HG02678 (cell line): ENCODE measurements around the gene DNAJB6.

Source experiments
- ATAC-seq: cut with Tn5 transposase; IDR thresholded peaks from one replicate; pipeline ENCODE4 v1.9.1; 2021; ENCODE audit warnings: mild to moderate bottlenecking, moderate library complexity; ENCODE audit not compliant: unreplicated experiment

Gene DNAJB6

DNA sequence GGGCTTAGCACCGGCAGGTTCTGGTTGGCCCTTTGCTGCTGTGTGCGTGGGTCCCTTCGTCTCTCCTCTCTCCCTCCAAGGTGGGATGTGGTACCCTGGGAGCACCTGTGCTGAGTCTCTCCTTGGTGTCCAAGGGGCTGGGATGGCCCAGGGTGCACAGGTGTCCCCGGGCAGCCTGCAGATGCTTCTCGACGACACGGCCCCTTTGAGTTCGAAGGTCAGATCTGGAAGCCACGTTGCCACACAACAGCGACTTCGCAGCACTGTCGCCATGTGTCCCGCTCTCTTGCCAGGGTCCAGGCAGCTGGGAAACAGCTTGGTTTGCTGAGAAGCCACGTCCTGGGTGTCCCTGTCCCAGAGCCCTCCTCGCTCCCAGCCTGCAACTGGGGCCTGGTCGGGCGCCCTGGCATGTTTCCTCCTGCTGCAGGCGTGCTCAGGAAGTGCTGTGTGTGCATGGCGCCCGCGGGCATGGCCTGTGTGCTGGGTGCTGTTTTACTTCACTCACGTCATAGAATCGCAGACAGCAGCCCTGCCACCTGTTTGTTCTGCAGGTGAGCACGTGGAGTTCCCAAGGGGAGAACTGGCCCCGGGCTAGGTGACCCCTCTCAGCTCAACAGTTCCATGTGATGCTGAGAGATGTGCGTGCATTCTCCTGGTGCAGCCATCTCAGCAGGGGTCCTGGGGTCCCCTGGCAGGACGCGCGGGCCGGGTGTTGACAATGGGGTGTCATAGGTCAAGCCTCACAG lies 70.9 kb downstream of the DNAJB6 start:
- ATAC-seq = no peak

DNA sequence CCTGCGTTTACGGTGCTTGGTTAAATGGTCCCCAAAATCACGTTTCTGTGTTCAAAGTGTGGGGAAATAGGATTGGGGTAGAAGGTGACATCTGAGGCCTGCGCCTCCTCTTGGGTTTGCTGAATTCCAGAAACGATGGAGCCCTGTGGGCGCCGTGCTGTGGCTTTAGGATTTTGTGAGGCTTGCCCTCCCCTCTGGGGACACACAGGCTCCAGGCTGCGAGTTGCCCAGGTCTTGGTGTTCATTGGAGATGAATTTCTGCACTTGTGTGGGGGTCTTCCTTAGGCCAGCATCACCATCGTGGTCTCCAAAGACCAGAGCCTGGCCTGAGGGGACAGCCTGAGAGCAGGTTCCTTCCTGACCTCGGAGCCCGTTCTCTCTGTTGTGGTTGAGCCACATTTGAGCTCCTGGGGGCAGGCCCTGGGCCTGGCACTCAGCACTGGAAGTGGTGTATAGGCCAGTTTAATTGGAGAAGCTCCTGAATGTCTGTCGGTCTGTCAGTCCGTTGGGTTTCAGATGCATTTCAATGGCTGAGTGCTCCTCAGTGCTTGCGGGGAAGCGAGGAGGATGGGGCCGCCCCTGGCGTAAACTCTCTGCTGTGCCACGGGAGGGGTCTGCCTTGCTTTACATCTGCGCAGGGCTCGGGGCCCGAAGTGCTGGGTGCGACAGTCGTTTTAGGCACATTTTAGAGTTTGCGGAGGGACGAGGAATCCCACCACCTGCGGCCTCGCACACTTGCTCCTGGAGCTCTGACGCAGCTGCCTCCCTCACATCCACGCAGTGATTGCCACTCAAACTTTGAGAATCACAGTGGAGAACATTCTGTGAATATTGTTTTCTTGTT lies 71.7 kb downstream of the DNAJB6 start:
- no peak for ATAC-seq

DNA sequence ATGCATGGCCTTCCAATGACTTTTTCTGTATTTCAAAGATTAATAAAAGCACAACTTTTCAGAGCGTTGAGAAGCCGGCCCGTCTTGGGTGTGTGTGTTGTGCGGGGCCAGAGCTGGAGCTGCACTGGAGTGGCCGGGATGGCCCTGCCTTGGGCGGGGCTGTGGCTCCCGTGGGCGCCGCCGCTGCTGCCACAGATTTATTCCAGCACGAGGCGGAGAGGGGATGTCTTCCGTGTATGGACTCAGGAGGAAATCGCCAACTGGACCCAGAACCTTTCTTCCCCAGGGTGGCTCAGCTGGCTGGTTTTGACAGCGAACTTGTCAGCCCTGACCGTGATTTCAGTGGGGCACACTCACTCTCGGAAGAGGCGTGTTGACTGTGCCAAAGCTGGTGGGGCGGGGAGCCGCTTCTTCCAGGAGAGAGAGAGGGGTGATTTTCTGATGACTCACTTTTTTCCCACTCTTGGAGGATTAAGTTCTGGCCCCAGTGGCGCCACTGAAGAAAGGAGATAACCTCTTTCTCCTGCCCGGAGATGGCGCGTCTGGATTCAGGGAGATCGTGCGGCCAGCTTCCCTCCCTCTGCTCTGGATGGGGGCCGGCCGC lies 72.4 kb downstream of the DNAJB6 start:
- ATAC-seq = no peak

DNA sequence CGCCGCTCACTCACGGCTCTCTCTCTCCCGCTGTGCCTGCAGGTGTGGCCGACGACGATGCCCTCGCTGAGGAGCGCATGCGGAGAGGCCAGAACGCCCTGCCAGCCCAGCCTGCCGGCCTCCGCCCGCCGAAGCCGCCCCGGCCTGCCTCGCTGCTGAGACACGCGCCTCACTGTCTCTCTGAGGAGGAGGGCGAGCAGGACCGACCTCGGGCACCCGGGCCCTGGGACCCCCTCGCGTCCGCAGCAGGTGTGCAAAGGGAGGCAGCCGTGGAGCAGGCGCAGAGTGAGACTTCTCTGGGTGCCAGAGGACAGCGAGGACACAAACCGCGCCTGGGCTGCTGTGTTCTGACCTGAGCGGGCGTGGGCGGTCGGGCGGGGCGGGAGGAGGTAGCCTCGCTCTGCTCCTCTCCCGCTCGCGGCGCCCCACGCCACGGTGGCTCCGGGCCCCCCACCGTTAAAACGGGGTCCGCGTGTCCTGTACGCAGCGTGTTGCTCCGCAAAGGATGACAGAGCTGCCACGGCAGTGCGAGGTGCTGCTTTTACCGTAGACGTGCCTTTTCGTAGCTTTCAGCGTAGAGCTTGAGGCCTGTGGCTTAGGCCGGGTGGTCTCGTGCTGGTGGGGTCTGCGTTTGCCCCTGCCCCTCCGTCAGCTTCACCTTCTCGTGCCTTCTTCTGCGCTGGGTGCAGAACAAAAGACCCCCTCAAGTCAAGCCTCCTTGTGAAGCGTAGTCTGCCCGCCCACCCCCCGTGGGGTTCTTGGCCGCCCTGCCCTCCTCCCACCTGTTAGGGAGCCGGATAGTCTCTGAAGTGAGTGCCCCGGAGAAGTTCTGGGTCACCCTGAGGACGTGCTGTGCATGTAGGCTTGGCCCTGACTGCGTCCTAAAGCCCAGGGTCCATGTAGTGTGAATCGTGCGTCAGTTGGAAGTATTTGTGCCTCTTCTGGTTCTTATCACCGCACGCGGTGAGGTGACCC lies 73.2 kb downstream of the DNAJB6 start:
- no peak for ATAC-seq

DNA sequence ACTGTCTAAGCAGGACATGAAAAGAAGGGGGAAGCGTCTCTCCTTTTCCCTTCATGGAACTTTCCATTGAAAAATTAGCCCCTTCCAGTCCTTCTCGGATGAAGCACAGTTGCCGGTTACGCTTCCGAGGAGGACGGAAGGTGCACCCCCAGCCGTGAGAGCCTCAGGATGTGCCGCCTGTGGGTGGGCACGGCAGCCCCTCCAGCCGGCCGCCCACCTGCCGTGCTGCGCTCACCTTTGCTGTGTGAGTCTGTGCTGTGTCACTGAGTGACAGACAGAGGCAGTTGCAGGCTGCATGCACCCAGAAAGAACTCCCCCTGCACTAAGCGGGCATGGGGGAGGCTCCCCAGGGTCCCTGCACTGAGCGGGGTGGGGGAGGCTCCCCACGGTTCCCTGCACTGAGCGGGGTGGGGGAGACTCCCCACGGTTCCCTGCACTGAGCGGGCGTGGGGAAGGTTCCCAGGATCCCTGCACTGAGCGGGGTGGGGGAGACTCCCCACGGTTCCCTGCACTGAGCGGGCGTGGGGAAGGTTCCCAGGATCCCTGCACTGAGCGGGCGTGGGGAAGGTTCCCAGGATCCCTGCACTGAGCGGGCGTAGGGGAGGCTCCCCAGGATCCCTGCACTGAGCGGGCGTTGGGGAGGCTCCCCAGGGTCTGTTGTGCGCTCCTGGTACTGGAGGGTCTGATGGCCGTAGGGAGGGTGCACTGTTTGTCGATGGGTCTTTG lies 74.2 kb downstream of the DNAJB6 start:
- no peak for ATAC-seq

DNA sequence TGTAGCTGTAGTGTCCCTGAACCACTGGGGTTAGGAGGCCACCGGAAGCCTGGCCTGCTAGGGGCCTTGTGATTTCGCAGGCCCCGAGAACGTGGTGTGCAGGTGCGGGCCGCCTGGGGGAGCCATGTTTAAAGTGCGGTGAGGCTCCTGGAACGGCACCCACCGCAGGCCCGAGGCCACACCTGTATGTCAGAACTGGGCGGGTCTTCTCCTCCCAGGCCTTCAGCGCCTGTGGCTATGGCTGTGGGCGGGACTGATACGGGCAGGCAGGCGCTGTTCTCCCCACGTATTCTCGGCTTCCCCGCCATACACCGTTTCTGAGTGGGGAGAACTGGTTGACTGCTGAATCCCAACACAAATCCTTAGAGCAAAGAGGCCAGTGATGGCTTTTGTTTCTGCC lies 74.8 kb downstream of the DNAJB6 start:
- no peak for ATAC-seq

DNA sequence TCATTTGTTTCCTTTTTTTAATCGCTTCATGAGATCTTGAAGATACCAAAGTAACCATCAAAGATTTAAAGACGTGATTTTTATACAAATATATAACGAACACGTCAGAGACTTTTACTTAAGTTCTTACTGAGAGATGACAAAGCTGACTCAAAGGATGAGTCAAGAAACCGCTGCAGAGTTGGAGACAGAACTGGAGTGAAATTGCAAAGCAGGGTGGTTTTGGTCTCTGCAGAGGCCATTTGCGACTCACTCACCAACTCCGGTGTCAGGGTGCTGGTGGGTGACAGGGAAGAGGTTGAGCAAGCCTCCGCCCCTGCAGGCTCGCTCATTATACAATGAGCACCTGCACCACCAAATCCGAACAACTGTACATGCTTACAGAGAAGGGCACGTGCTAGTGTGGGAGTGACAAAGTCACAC lies 75.2 kb downstream of the DNAJB6 start:
- ATAC-seq = no peak

DNA sequence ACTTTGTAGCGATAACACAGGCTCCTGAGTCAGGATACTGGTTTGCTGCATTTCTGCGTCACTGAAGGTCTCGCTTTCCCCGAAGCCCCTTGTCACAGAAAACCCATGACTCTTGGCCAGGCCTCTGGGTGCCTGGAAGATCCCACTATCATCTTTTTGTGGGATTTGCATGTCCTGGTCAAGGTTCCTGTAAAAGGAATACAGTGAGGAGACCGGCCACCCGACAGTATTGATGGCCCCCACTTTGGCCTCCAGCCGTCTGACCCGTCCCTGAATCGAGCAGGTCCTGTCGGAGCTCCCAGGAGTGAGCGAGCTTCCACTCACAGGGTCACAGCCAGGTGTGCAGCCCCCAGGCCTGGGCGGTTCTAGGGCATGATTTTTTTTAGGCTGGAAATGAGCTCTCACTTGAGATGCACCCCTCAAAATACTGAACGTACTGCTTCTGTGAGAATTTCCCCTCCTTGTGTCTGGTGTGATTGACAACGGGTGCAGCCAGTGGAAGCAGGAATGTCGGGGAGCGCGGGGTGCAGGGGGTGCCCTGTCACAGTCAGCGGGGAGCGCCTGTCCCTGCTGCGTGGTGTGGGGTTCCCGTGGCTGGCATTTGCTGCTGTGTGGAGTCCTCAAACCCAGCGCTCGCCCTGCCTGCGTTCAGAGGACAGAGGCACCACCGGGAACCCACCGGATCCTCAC lies 75.8 kb downstream of the DNAJB6 start:
- no peak for ATAC-seq

DNA sequence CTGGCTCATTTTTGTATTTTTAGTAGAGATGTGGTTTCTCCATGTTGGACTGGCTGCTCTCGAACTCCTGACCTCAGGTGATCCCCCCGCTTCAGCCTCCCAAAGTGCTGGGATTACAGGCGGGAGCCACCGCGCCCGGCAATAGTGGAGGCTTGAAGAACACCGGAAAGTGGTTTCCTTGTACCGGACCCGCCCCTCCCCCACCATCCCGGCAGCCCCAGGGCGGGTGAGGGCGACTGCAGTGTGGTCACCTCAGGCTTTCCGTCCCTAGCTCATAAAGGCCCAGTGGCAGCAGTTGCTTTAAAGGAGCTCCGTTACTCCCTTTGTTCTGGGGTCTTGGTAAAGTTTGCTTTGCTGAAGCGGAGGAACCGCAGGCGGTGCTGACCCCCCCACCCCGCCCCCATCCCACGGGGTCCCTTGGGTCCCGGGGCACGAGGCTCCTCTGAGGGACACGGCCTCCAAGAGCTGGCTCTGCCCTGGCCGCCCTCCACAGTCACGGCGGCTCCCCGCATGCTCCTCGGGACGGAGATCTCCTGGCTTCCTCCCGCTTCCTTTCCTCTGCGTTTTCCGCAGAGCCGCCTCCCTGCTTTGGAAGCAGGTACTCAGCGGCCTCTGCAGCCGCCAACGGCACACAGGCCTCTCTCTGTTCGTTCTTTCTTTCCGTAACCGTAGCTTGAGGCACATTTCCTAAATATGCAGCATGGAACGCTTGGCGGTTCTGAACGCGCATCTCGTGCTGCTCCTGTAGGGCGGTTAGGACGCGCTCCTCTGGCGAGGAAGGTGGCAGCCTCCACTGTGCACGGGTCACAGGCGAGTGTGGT lies 77.3 kb downstream of the DNAJB6 start:
- no peak for ATAC-seq

DNA sequence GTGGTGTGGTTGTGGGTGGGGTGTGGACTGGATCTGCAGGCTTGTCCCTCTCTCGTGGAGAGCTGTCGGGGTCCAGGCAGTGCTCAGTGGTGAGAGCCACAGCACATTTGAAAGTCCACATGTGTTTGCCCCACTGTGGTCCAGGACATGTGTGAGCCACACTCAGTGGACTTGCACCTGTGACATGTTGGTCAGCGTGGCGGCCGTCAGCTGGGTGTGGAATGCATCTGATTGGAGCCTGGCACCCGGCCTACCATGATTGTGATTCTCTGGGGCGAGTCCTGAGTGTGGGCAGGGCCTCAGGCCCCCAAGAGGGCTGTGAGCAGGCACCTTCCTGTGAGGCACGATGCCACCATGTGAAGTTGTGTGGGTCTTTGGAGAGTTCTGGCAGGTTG lies 77.9 kb downstream of the DNAJB6 start:
- no peak for ATAC-seq

DNA sequence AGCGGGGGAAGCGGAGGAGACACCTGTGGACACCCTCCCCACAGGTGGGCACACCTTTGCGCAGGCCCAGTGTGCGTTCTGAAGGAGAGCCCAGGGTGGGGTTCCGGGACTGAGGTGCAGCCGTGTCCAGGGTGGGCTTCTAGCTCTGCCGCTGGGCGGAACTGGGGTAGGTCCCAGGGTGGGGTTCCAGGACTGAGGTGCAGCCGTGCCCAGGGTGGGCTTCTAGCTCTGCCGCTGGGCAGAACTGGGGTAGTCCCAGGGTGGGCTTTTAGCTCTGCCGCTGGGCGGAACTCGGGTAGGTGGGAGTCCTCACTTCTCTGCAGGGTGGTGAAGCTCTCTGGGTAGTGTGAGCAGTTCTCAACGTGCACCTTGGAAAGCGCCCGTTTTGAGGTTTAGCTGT lies 78.7 kb downstream of the DNAJB6 start:
- no peak for ATAC-seq

DNA sequence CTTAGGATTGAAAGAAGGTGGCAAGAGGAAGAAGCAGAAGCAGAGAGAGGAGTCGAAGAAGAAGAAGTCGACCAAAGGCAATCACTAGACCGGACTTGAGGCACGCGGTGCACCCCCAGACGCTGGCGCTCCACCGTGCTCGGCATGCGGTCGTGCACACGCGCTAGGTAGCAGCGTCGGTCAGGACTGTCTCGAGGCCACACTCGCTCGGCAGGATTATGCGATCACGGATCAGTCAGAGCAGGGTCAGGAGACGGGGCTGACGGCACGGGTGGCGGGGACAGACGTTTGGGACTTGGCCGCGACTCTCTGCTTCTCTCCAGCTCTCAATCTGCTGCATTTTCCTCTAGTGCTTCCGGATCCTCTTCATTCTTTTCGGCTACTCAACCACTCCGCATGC lies 79.2 kb downstream of the DNAJB6 start:
- no peak for ATAC-seq

DNA sequence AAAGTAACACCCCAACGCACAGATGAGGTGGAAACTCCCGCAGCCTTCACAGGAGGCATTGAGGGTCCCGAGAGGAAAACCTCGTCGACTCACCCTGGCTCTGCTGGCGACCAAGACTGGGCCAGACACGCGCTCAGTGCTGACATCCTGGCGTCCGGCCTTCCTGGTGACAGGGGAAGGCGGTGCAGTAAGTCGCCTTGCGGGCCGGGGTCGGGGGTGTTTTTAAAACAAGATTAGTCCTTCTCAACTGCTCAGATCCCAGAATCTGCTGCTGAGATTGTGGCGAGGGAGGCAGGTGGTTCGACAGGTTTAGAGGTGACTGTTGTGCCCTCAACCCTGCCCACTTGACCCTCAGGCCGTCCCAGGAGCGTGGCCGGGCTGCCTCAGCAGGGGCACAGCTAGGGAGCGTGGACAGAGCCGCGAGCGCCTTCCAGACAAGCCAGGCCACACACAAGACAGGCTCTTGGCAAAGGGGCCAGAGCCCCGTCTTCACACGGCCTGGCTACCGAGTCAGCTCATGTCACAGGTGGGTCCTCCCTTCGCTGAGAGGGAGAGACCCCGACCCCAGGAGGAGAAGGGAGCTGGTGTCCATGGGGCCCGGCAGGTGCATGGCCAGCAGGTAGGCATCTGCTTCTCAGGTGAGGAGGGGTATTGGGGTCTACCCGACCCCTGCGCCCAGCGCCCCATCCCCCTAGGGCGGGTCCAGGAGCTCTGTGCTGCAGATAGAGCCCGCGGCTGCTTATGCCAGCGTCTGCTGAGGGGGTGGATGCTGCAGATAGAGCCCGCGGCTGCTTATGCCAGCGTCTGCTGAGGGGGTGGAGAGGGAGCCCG lies 81.6 kb downstream of the DNAJB6 start:
- ATAC-seq = no peak

DNA sequence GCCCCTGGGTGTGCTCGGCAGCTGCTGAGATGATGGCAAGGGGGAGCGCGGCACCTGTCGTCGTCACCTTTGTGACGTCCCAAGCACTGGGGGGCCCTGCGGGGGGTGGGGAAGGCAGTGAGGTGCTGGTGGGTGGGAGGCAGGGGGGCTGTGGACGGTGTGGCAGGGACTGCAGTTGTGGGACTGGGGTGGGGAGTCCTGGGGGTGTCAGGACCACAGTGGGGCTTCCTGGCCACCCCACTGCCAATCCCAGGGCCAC lies 82.2 kb downstream of the DNAJB6 start:
- no peak for ATAC-seq

DNA sequence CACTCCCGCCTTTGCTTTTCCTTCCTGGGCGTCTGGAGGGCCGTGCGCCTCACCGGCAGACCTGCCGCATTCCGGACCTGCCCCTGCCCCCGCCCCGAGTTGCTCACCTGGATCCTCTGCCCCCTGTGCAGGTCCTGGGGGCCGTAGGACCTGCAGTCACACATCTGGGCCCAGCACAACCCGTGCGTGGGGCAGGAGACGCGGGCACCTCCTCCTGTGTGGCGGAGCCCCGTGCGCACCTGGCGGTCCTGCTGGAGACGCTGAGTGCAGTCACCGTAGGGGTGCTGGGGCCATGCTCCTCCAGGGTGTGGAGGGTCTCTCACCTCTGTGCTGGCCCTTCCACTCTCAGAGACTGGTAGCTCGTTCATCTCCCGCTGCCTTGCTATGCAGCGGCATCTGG lies 85.5 kb downstream of the DNAJB6 start:
- ATAC-seq = no peak

DNA sequence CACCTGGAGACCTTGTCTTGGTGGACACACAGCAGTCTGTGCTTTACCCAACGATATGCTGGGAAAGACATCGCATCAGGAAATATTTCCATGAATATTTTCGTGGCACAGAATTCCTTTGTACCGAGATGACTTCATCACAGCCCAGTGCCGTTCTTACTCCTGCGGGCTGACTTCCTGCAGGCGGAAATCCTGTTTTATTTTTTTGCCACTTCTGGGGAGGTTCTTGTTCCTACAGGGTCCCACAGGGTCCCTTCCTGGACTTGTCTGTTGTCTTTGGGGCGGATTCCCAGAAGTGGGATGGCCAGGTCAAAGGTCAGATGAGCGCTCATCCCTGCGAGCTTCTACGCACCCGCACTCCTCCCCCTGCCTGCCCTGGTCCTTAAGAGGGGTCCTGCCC lies 86.5 kb downstream of the DNAJB6 start:
- no peak for ATAC-seq

DNA sequence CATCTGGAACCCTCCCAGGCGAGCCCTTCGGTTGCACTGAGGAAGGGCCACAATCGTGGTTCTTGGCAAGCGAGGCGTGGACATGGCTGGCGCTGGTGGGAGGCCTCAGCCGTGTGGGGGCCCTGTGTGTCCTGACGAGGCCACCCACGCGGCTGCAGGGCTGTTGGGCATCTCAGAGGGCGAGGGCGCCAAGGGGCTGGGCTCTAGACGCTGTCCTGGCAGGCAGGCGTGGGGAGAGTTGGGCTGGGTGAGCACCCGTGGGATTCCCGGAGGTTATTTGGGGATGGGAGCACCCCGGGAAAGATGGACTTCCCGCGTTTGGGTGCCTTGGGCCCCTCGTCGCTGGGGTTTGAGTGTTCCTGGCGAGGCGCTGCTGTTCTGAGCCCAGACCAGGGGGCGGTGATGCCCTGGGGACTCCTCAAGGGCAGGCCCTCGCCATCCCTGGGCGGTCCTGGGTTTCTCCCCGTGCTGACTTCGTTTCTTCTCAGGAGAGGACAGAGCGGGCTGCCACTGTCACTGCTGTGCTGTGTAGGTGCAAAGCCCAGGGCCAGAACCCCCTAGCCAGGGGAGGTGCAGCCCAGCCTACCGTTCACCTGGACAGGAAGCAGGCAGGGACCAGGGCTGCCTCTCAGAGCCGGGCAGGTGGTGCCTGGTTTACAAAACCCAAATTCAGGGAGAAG lies 87.2 kb downstream of the DNAJB6 start:
- ATAC-seq = no peak
